CD14-positive monocyte (primary cell): Measurements from ENCODE around the gene GLS. TPM values are rescaled to one million over a fixed set of nuclear protein-coding genes. Genes with fewer than 3 reads are reported as not detected.

Experiments
- DNase-seq, 3 donors: peaks; one replicate each; pipeline ENCODE4 v3.0.0-alpha.2; 2011 to 2022
- H2AFZ ChIP-seq: 2 replicates; pipeline ENCODE4 v1.6.0; 2012; ENCODE audit warnings: mild to moderate bottlenecking, low read depth, low read length, inconsistent platforms; ENCODE audit not compliant: insufficient read depth, poor library complexity, severe bottlenecking
- H3K27ac ChIP-seq, 2 donors: 1 replicate in 1 of 2; 2 replicates in 1 of 2; pipeline ENCODE4 v1.5.1; 2012 to 2013; ENCODE audit warnings: low read length in 2 of 2, control low read depth in 1 of 2, inconsistent platforms in 1 of 2, low read depth in 1 of 2, mild to moderate bottlenecking in 1 of 2
- H3K27me3 ChIP-seq, 2 donors: one replicate each; pipeline versions ENCODE4 v1.6.0 to v1.6.1; 2011 to 2013; ENCODE audit warnings: low read length in 2 of 2; ENCODE audit not compliant: control insufficient read depth in 2 of 2, insufficient read depth in 2 of 2
- H3K36me3 ChIP-seq, 2 donors: replicated peaks in 1 of 2; 1 replicate in 1 of 2; 2 replicates in 1 of 2; pipeline versions ENCODE4 v1.5.1 to v1.6.1; 2012 to 2013; ENCODE audit warnings: low read length in 2 of 2, control low read depth in 1 of 2, inconsistent platforms in 1 of 2, mild to moderate bottlenecking in 1 of 2; ENCODE audit not compliant: insufficient read depth in 2 of 2, control insufficient read depth in 1 of 2
- H3K4me1 ChIP-seq, 2 donors: 1 replicate in 1 of 2; 2 replicates in 1 of 2; pipeline versions ENCODE4 v1.5.1 to v1.6.1; 2012 to 2013; ENCODE audit warnings: low read length in 2 of 2, control low read depth in 1 of 2, inconsistent platforms in 1 of 2, mild to moderate bottlenecking in 1 of 2, moderate library complexity in 1 of 2; ENCODE audit not compliant: insufficient read depth in 2 of 2, control insufficient read depth in 1 of 2
- H3K4me2 ChIP-seq: replicated peaks from 2 replicates; pipeline ENCODE3; 2012; ENCODE audit warnings: low read length, moderate library complexity, mild to moderate bottlenecking; ENCODE audit not compliant: poor library complexity, severe bottlenecking; ENCODE audit errors: extremely low read depth
- H3K4me3 ChIP-seq, 3 experiments: fragments of 200-600 bp in 1 of 3; sonication (generic) in 1 of 3; replicated peaks in 1 of 3; 1 replicate in 2 of 3; 2 replicates in 1 of 3; pipeline ENCODE4 v1.5.1; 2011 to 2013; ENCODE audit warnings: low read length in 3 of 3, mild to moderate bottlenecking in 3 of 3, control low read depth in 2 of 3, low read depth in 2 of 3, inconsistent platforms in 1 of 3, moderate library complexity in 1 of 3
- H3K79me2 ChIP-seq: 2 replicates; pipeline ENCODE4 v1.6.0; 2012; ENCODE audit warnings: mild to moderate bottlenecking, control low read depth, inconsistent platforms, low read length, moderate library complexity; ENCODE audit not compliant: insufficient read depth
- H3K9ac ChIP-seq: 2 replicates; pipeline ENCODE4 v1.6.0; 2017; ENCODE audit warnings: low read length, mild to moderate bottlenecking; ENCODE audit not compliant: insufficient read depth, poor library complexity, severe bottlenecking
- H3K9me3 ChIP-seq, 2 donors: replicated peaks in 1 of 2; 1 replicate in 1 of 2; 2 replicates in 1 of 2; pipeline versions ENCODE4 v1.5.1 to v1.6.1; 2012 to 2013; ENCODE audit warnings: low read length in 2 of 2, control low read depth in 1 of 2; ENCODE audit not compliant: control insufficient read depth in 1 of 2, insufficient read depth in 1 of 2
- H4K20me1 ChIP-seq: 2 replicates; pipeline ENCODE4 v1.6.0; 2012; ENCODE audit warnings: mild to moderate bottlenecking, low read length, control low read depth, moderate library complexity; ENCODE audit not compliant: insufficient read depth
- H3K27ac Mint-ChIP-seq, 7 donors: one replicate each; pipeline ENCODE4 v1.8.0; 2020; ENCODE audit warnings: mild to moderate bottlenecking in 7 of 7, mixed read lengths in 7 of 7, moderate library complexity in 6 of 7, inconsistent platforms in 2 of 7
- H3K27me3 Mint-ChIP-seq, 3 donors: one replicate each; pipeline ENCODE4 v1.8.0; 2021 to 2022; ENCODE audit warnings: low read depth in 3 of 3, mild to moderate bottlenecking in 3 of 3, mixed read lengths in 3 of 3, moderate library complexity in 3 of 3, inconsistent platforms in 1 of 3
- H3K36me3 Mint-ChIP-seq, 2 donors: one replicate each; pipeline ENCODE4 v1.8.0; 2020; ENCODE audit warnings: mixed read lengths in 2 of 2, inconsistent platforms in 1 of 2, mild to moderate bottlenecking in 1 of 2
- H3K4me1 Mint-ChIP-seq: one replicate; pipeline ENCODE4 v1.8.0; 2020; ENCODE audit warnings: mild to moderate bottlenecking, mixed read lengths
- H3K4me3 Mint-ChIP-seq, 2 donors: one replicate each; pipeline ENCODE4 v1.8.0; 2020; ENCODE audit warnings: mild to moderate bottlenecking in 2 of 2, mixed read lengths in 2 of 2, moderate library complexity in 1 of 2
- H3K9me3 Mint-ChIP-seq, 7 donors: one replicate each; pipeline ENCODE4 v1.8.0; 2020 to 2022; ENCODE audit warnings: mixed read lengths in 7 of 7, mild to moderate bottlenecking in 6 of 7, moderate library complexity in 6 of 7, inconsistent platforms in 2 of 7
- CTCF ChIP-seq: fragments of 200-600 bp; IDR thresholded peaks from one replicate; pipeline ENCODE4 v1.8.0; 2022; ENCODE audit warnings: antibody characterized with exemption, mild to moderate bottlenecking
- WGBS: methylation state at CpG from one replicate; pipeline ENCODE4 v1.1.5; 2013; ENCODE audit warnings: missing lambda C conversion rate; ENCODE audit not compliant: insufficient coverage; 5-methylcytosine and 5-hydroxymethylcytosine counted together
- intact Hi-C, 2 donors: fragments of 100-400 bp; cut with micrococcal nuclease; formaldehyde crosslinking; loops; one replicate each; pipeline versions ENCODE4 v1.15.0 to v1.15.1; 2023
- polyA plus RNA-seq, 3 donors: library from polyadenylated mRNA; depleted of rRNA in 1 of 3; unstranded in 2 of 3; stranded (reverse) in 1 of 3; fragments of 300-500 nt in 2 of 3; fragments of >200 nt in 1 of 3; fragmentation: Illumina TruSeq in 2 of 3; gene quantifications; 1 replicate in 2 of 3; 2 replicates in 1 of 3; pipeline ENCODE4 v1.2.3, GENCODE V29; 2012 to 2021

GLS gene
- polyA plus RNA-seq, 3 donors: 6.0 to 29.5 (median 9.0) TPM

GRCh38 chr2:190913725-190914124 lies 33.1 kb downstream of the GLS start:
- no peak for DNase-seq
- Histone ChIP-seq H3K9me3 (no peaks in the 10 kb centered on the region), H3K4me3 (no peak overlapping the region), H3K79me2 (no peaks in the 10 kb centered on the region), H3K36me3 (peaks cover 25 to 55% of the 10 kb centered on the region in 2 donors), H4K20me1 (no peaks in the 10 kb centered on the region), H3K9ac (no peak overlapping the region), H3K4me2 (no peak overlapping the region), H3K27me3 (no peaks in the 10 kb centered on the region), H2AFZ (no peak overlapping the region), H3K4me1 (no peaks in the 10 kb centered on the region), H3K27ac (no peak overlapping the region)
- H3K9me3 Mint-ChIP-seq: no peaks in the 10 kb centered on the region
- no peaks in the 10 kb centered on the region for H3K4me1 Mint-ChIP-seq
- H3K27me3 Mint-ChIP-seq: no peaks in the 10 kb centered on the region
- H3K4me3 Mint-ChIP-seq: no peak overlapping the region
- H3K27ac Mint-ChIP-seq: no peak overlapping the region
- peaks cover 38 to 56% of the 10 kb centered on the region in 2 donors for H3K36me3 Mint-ChIP-seq
- TF ChIP-seq CTCF: no peak
- intact Hi-C loops: no loop called here

GRCh38 chr2:190916829-190917228 lies 36.2 kb downstream of the GLS start:
- WGBS: no CpG with 5 or more reads among the region's 3 CpGs
- H3K27ac Mint-ChIP-seq: peak overlapping the region in 2 of 7 donors; percentile 14 to 75
- Histone ChIP-seq H3K4me2 (no peak overlapping the region), H3K4me1 (no peaks in the 10 kb centered on the region), H3K4me3 (no peak overlapping the region), H3K27ac (no peak overlapping the region), H4K20me1 (no peaks in the 10 kb centered on the region), H3K36me3 (peaks cover 34 to 59% of the 10 kb centered on the region in 2 donors), H3K9me3 (no peaks in the 10 kb centered on the region), H3K9ac (no peak overlapping the region), H3K27me3 (no peaks in the 10 kb centered on the region), H3K79me2 (no peaks in the 10 kb centered on the region), H2AFZ (no peak overlapping the region)
- no peaks in the 10 kb centered on the region for H3K27me3 Mint-ChIP-seq
- TF ChIP-seq CTCF: no peak
- H3K36me3 Mint-ChIP-seq: peaks cover 38 to 58% of the 10 kb centered on the region in 2 donors
- H3K4me1 Mint-ChIP-seq: no peaks in the 10 kb centered on the region
- H3K4me3 Mint-ChIP-seq: no peak overlapping the region
- DNase-seq: no peak
- H3K9me3 Mint-ChIP-seq: no peaks in the 10 kb centered on the region
- intact Hi-C loops: no loop called here
